GM12873 (cell line): ENCODE measurements around the gene TDRD7.

Experiments used
- TF ChIP-seq, protein P1 (sequence below): IDR thresholded peaks from 2 replicates; pipeline ENCODE4 v1.5.1; 2012; ENCODE audit warnings: low read depth, mild to moderate bottlenecking, moderate library complexity, low read length, control low read depth; ENCODE audit not compliant: insufficient read depth; ENCODE audit errors: missing control alignments

The TDRD7 gene

DNA sequence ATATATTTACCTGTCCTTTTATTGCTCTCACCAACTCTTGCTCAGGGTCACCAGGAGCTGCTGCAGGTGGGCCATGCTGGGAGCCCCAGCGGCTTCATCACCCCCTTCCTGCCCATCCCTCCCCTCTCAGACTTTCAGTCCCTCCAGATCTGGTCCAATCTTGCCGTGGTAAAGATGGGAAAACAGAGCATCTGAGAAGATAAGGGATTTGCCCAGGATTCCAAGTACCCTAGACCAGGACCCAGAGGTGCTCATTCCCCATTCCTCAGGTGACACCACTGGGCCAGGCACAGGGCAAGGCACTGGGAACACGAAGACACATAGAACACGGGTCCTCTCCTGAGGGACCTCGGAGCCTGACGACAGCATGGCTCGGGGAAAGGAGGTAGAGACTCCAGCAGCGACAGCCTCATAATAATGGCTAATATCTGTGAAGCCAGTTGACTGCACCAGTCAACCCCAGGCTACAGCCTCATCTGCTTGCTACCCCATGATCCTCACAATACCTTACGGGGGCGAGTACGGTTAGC is 107.6 kb downstream of the TDRD7 start:
- TF ChIP-seq, protein P1, sequence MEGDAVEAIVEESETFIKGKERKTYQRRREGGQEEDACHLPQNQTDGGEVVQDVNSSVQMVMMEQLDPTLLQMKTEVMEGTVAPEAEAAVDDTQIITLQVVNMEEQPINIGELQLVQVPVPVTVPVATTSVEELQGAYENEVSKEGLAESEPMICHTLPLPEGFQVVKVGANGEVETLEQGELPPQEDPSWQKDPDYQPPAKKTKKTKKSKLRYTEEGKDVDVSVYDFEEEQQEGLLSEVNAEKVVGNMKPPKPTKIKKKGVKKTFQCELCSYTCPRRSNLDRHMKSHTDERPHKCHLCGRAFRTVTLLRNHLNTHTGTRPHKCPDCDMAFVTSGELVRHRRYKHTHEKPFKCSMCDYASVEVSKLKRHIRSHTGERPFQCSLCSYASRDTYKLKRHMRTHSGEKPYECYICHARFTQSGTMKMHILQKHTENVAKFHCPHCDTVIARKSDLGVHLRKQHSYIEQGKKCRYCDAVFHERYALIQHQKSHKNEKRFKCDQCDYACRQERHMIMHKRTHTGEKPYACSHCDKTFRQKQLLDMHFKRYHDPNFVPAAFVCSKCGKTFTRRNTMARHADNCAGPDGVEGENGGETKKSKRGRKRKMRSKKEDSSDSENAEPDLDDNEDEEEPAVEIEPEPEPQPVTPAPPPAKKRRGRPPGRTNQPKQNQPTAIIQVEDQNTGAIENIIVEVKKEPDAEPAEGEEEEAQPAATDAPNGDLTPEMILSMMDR = no peak

DNA sequence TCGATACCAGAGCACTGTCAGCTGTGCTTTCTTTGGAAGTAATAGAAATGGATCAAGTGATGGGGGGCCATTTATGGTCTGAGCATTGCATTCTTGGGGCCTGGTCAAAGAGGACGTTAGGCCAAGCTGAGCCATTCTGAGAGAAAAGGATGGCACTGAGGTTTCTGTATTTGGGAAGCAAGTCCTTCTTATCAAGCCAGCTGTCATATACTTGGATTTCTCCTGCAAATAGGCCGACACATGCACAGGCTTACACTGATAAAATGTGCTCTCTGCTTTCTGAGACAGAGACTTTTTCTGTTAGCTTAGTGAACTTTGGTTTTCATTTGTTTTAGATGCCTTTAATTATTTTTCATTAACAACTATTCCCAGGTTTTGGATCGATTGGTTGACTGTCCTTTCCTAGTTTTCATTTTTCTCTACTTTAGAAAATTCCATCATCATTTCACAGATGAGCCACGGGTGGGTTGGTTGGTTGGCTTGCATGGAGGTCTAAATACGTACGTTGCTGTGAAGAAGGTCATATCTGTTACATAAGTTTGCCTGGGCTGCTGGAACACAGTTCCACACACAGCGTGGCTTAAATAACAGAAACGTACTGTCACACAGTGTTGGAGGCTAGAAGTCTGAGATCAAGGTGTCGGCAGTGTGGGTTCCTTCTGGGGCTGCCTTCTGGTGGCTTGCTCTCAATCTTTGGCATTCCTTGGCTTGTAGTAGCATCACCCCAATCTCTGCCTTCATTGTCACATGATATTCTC is 109.9 kb downstream of the TDRD7 start:
- TF ChIP-seq, protein P1 = no peak

DNA sequence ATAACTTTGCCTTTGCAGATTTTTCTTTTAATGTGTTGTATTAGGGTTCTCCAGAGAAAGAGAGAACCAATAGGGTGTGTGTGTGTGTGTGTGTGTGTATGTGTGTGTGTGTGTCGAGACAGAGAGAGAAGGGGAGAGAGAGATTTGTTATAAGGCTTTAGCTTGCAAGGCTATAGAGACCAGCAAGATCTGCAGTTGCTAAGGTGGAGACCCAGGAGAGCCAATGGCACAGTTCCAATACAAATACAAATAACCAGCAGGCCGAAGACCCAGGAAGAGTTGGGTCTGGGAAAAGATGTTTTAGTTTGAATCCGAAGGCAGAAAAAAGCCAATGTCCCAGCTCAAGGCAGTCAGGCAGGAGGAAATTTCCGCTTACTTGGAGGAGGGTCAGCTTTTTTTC is 112.5 kb downstream of the TDRD7 start:
- TF ChIP-seq, protein P1 = no peak

DNA sequence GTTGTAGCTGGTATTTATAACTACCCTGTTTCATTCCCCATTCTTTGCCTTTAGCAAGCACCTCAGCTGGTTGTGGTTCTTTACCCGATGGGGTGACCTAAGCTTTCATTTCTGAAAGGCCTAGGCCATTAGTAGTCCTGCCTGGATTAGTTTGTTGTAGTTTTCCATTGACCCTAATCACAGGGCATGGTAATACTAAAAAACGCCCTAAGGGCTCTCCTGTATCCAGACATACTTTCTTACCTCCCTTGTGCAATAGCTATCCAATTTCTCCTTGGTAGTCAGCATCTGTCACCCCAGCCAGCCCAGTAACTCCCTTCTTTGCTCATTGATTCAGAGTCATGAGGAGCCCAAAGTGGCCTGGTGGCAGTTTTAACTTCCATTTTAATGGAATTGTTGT is 113.6 kb downstream of the TDRD7 start:
- TF ChIP-seq, protein P1 = no peak

DNA sequence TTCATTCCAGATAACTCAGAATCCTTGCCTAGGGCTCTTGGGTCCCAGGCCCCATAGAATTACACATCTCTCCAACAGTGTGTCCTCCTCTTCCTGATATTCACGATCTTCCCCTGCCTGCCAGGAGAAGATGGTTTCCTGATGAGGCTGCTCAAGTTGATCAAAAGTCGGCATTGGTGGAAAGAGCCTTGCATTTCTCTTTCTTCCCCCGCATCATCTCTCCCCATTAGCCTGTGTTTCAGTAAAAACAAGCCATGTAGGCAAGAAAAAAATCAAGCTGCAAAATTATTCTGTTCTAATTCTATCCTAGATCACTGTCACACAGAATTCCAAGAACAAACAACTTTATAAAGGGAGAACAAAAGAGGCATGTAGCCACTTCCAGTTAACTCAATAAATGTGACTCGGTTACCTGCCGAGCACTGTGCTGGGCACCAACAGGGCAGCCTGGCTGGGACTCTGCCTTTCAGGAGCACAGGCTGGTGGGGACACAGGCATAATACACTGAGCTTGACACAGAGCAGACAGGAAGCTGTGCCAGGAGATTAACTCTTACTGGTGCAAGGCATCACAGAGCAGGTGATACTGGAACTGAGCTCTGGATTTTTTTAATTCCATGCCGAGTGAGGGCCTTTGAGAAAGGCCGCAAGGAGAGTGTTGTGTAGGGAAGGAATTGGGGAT is 115.1 kb downstream of the TDRD7 start:
- TF ChIP-seq, protein P1 = no peak

DNA sequence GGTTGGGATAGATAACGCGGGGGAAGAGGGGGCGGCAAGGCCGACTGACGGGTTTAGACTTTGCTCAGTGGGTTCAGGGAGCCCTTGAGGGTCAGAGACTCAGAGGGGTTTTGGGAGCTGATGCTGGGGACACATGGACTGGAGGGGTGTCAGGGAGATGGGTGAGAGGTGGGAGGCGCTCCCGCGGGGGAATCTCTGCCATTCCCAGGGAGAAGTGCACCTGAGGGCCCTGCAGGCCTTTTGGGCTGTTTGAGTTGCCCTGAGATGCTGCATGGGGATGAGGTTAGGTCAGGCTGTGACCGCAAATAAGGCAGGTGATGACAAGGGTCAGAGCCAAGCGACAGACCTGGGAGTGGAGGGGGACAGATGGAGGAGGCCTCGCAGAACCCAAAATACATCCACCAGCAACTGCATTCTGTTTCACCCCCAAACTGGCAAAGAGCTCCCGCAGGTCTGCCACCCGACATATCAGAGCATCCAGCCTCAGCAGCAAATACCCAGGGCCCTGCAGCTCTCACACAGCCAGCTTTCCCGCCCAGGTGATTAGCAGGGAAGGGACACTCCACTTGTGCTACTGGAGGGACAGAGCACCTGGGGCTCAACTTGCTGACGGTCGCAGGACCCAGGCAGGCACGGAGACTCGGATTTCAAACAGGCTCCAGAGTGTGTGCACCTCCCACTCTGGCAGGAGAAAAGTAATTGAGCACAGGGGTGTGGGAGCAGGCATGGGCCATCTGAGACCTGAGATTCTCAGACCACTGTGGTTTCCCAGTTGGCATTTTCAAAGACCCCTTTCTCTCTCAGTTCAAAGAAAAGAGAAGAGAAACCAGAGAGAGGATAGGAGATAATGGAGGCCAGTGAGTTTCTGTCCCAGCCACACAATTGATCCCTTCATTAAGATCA is 116.0 kb downstream of the TDRD7 start:
- TF ChIP-seq, protein P1 = no peak
